HG03097 (cell line): Measurements from ENCODE around the gene BMPR1B.

Experiments
- ATAC-seq: cut with Tn5 transposase; IDR thresholded peaks from one replicate; pipeline ENCODE4 v1.9.1; 2021; ENCODE audit not compliant: unreplicated experiment, low FRiP score

The BMPR1B gene

DNA sequence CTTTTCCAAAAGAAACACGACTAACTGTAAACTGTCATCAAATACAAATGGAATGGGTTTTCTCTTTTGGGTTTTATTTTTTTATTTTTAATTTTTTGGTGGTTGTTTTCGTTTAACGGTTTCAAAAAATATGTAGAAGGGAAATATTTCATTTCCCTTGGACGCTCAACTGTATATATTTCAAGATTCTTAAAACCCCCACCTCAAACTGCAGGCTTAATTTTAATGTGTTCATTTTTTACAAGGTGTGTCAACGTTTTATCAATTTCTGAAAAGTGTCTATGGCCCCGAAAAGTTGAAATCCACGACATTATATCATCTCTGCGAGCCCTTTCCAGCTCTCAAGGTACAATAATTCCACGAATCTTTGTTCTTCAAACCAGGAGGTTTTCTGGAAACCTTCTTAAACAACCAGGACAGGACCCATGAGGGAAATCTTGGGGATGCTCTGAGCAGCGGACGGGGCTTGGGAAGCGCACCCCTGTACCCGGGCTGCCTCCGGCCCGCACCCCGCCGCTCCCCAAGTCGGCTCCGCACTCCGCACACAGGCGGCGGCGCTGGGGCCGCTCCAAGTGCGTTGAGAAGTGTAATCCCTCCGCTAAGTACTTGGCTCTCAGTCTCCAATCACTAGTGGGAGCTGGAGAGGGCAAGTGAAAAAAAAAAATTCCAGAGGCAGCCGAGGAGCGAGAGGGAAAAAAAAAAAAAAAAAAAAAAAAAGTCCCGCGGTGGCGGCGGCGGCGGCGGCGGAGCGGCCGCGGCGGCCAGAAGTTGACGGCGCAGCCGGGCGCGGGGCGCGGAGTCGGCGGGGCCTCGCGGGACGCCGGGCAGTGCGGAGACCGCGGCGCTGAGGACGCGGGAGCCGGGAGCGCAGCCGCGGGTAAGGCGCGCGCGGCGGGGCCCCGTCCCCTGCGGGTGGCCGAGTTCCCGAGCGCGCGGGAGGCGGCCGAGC lies at the start of gene BMPR1B:
TSS of gene BMPR1B (plus strand) at position 764 of the 949 bp plus-strand sequence. CDS start 346,470 bp downstream, outside the sequence.
- ATAC-seq: no peak

DNA sequence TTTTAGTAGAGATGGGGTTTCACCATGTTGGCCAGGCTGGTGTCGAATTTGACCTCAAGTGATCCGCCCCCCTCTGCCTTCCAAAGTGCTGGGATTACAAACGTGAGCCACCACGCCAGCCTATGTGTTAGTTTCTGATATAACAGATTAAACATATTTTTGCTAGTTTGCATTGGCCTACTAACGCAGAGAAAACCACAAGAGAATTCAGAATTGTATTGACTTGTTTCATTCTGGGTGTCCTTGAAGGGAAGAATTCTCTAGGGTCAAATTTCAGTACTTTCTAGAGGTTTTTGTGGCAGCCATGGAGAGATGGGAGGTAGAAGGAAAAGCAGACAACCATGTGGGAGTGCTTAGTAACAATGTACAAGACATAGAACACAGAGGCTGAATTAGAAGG lies 46.1 kb upstream of the BMPR1B start:
- no peak for ATAC-seq

GRCh38 chr4:94714365-94715160 lies 43.2 kb upstream of the BMPR1B start:
- ATAC-seq: no peak

DNA sequence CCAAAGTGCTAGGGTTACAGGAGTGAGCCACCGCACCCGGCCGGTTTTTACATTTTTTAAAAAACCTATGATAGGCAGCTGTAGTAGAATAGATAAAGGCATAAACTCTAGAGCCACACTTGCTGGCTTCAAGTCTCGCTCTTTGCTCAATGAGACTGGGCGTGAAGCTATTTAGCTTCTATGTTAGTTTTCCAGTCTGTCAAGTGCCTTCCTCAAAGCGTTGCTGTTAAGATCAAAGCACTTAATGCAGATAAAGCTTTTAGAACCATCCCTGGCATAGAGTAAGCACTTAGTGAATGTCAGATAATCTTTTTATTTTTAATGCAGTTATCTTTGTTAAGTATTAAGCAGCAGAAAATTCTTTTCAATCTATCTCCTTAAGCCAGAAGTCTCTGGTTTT lies 42.0 kb upstream of the BMPR1B start:
- ATAC-seq: no peak

- ATAC-seq: no peak
Observed at GRCh38 chr4:94721310-94721709, 36.4 kb upstream of the BMPR1B start.

GRCh38 chr4:94722270-94722669 lies 35.5 kb upstream of the BMPR1B start:
- no peak for ATAC-seq

GRCh38 chr4:94722748-94723147 lies 35.0 kb upstream of the BMPR1B start:
- no peak for ATAC-seq

DNA sequence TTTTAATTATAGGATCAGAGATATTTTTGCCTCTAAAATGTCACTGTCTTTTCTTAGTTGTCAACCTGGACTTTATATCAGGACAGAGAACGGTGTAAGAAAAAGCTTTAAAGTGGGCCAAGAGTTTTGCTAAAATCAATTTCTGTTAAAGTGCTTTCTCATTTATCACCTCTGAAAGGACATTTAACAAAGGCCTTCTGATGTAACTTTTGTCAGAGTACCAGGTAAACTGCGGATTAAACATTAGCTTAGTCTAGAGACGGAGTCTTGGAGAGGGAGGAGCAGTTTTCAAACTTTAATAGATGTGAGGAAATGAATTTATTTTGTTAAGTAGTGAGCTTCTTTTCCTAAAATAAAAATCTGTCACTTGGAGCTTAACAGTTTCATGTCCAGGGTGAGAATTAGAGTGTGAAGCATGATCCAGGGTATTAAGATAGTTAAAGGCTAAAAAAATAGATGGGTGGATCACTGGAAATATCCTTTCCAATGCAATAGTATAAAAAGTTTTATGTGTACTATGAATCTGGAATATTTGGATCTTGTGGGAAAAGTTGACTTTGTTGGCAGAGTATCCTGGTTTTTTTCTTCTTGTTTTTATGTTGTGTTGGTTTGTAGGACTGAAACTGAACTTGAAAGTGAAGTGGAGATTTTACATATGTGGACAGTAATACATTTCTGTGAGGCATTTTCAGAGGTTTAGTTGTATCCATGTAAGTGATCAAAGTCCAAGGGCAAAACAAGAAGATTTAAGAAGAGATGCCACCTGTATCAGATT lies 33.6 kb upstream of the BMPR1B start:
- no peak for ATAC-seq

DNA sequence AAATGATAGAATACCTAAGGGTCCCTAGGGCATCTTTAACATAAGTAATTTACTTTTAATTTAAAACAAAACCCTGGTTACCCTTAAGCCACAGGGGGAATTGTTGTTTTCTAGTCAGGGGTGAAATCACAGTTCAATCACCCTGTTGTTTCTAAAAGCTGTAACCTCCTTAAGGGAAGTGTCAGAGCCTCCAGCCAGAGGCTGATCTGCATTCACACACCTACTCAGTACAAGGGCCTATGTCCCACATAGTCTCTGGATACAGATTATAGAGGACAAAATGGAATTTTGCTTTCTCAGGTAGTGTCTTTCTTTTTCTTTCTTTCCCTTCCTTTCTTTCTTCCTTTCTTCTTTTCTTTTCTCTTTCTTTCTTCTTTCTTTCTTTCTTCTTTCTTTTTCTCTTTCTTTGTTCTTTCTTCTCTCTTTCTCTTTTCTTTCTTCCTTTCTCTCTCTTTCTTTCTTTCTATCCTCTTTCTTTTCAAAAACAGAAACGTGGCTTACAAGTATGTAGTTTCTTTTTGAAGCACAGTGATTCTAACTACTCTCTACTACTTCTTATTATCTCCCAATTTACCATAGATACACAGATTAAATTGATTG lies 31.1 kb upstream of the BMPR1B start:
- ATAC-seq: no peak

- no peak for ATAC-seq
Observed at GRCh38 chr4:94728056-94728766, 29.5 kb upstream of the BMPR1B start.

GRCh38 chr4:94732358-94732698 lies 25.4 kb upstream of the BMPR1B start:
- ATAC-seq: no peak

DNA sequence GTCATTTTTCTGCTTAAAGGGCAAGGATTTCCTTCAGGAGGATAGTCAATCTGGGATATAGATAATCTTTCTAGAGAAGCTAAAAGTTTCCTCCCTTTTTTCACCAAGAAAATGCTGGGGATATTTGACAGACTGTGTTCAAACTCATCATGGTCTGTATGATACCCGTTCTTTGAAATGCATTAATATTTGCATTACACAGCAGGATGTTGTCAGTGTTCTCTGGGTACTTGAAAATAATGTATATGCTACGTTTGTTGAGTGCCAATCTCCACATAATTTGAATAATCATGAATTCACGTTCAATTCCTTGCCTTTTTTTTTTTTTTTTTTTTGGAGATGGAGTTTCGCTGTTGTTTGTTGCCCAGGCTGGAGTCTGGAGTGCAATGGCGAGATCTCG lies 18.0 kb upstream of the BMPR1B start:
- no peak for ATAC-seq

DNA sequence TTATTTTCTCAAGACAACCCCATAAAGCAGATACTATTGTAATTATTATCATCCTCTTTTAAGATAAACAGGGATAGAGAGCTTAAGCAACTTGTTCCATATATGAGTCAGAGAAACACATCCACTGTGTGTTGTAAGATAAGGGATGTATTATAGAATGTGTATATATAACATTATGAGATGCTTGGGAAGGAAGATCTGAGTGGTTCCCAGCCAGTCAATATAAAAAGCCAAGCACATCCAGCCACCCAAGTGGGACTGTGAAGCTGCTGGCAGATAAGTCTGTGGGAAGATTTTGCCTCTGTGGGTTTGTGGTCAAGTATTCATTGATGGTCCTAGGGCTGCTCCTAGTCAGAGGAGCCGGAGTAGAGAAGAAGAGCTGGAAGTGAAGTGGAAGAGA lies 16.5 kb upstream of the BMPR1B start:
- ATAC-seq: no peak

DNA sequence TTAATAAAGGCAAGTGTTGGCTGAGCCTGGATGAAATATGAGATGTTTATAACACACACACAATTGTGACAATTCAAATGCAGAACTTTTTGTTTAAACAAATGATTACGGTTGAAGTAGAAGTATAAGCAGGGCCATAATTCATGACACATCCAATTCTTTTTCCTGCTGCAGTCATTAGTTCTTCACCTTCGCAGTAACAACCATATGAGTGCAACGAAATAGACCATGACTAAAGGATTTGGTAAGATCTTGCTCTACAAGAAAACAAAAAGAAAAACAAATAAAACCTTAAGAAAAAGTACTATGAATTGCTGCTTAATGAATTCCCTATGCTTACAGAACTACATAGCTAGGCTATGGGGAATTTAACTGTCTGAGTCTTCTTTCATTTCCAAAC lies 13.9 kb upstream of the BMPR1B start:
- no peak for ATAC-seq

DNA sequence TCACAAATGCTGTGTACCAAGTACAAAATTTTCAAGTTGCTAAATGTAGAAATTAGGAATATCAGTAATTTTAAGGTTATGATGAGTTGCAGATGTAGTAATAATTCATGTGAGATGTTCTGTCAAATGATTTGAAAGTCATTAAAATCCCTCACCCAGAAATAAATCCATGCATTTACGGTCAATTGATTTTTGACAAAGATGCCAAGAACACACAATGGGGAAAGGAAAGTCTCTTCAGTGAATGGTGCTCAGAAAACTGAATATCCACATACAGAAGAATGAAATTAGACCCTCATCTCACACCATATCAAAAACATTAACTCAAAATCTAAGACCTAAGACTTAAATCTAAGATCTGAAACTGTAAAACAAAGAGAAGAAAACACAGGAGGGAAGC lies 12.9 kb upstream of the BMPR1B start:
- no peak for ATAC-seq

- no peak for ATAC-seq
Observed at GRCh38 chr4:94746746-94747145, 11.0 kb upstream of the BMPR1B start.

DNA sequence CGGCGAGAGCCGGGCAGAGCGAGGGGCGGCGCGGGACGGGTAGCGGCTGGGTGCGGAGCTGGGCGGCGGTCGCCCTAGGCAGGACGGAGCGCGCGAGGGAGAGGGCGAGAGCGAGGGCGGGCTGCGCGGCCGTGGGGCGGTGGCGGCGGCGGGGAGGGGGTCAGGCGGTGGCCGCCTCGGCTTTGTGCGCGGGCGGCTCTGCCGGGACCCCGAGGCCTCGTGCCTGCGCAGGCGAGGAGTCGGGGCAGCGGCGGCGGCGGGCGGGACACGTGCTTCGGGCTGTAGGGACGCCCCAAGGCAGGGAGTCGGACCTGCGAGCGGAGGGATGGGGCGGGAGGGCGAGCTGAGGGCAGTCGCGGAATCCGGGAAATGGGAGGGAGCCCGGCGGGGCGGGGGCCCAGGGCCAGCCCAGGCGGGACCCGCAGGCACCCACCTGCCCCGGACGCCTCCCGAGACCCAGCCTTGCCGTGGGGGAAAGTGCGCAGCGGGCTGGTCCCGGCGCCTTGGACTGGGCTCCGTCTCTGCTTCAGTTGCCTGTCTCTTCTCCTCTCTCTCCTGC lies 465 bp downstream of the BMPR1B start:
- no peak for ATAC-seq

DNA sequence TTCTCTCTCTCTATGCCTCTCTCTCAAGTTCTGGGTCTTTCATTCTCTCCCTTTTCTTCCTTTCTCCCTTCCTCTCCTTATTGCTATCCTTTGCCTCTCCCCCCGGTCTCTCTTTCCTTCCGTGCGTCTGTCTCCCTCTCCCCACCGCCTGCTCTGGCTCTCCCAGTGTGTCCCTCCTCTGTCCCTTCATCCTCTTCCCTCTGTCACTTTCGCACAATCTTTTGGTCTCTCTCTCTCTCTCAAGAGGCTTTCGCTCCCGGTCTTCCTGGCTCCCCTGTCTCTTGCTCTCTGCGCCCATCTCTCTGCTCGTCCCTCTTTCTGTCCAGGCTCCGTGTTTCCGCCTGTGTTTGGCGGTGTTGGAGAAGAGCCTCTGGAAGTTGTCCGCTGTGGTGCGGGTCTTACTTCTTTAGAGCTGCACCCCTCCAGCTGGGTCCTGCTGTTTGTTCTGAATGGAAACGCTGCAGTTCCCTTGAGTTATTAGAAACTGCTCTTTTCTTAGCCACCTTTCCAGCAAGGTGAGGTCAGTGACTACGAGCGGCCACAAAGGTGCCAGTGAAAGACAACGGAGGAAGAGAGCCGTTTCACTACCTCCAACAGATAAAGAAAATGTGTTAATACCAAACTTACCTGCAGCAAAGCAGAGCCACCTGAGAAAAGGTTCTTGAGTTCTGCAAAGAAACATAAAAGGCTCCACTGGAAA lies 1.1 kb downstream of the BMPR1B start:
- ATAC-seq: no peak

DNA sequence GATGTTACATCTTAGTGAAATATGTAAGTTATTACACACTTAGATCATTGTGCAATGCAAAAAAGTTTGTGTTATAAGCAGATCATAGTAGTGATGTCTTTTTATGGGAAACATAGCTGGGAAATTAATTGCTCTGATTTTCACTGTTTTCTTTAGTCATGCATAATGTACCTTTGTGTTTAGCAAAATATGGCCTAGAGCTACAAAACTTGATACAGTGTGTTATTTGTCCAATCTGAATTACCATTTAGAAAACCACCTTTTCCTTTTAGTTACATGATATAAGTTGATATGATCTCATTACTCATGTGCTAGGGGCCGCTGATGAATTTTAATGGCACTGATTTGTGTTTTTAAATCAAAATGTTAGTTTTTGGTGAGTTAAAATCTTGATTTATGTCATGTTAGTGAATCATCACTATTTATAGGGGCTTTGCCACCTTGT lies 2.0 kb downstream of the BMPR1B start:
- no peak for ATAC-seq
